Smooth muscle cell of the brain vasculature (primary cell): ENCODE measurements around the gene WSCD2.

Experiments
- DNase-seq: peaks from one replicate; pipeline ENCODE4 v3.0.0-alpha.2; 2012; ENCODE audit warnings: low read depth, low spot score

The WSCD2 gene

GRCh38 chr12:108266131-108266530 is 137.0 kb downstream of the WSCD2 start:
- no peak for DNase-seq

- DNase-seq: no peak
Observed at GRCh38 chr12:108267450-108267849, 138.4 kb downstream of the WSCD2 start.

GRCh38 chr12:108268397-108268796 is 139.3 kb downstream of the WSCD2 start:
- DNase-seq: no peak

GRCh38 chr12:108269224-108269623 is 140.1 kb downstream of the WSCD2 start:
- DNase-seq: no peak

GRCh38 chr12:108270035-108270848 is 141.2 kb downstream of the WSCD2 start:
- no peak for DNase-seq

- DNase-seq: no peak
Observed at GRCh38 chr12:108270849-108271143, 141.7 kb downstream of the WSCD2 start.

GRCh38 chr12:108271951-108272872 is 143.1 kb downstream of the WSCD2 start:
- no peak for DNase-seq

GRCh38 chr12:108273217-108273616 is 144.1 kb downstream of the WSCD2 start:
- no peak for DNase-seq

GRCh38 chr12:108277613-108278012 is 148.5 kb downstream of the WSCD2 start:
- no peak for DNase-seq

GRCh38 chr12:108282160-108282559 is 153.1 kb downstream of the WSCD2 start:
- DNase-seq: no peak

GRCh38 chr12:108282676-108283075 is 153.6 kb downstream of the WSCD2 start:
- DNase-seq: no peak

GRCh38 chr12:108284163-108284562 is 155.1 kb downstream of the WSCD2 start:
- DNase-seq: no peak

GRCh38 chr12:108285016-108285415 is 155.9 kb downstream of the WSCD2 start:
- no peak for DNase-seq

GRCh38 chr12:108287227-108287626 is 158.1 kb downstream of the WSCD2 start:
- no peak for DNase-seq

GRCh38 chr12:108289350-108290161 is 160.5 kb downstream of the WSCD2 start:
- no peak for DNase-seq

GRCh38 chr12:108295641-108296040 is 166.6 kb downstream of the WSCD2 start:
- no peak for DNase-seq

- DNase-seq: no peak
Observed at GRCh38 chr12:108296945-108297344, 167.9 kb downstream of the WSCD2 start.

GRCh38 chr12:108297424-108297823 is 168.3 kb downstream of the WSCD2 start:
- no peak for DNase-seq

GRCh38 chr12:108297895-108298760 is 169.0 kb downstream of the WSCD2 start:
- no peak for DNase-seq

GRCh38 chr12:108298761-108299275 is 169.7 kb downstream of the WSCD2 start:
- DNase-seq: no peak

GRCh38 chr12:108299516-108299915 is 170.4 kb downstream of the WSCD2 start:
- no peak for DNase-seq
